K562 (cell line): ENCODE data around the gene PRODH2. TPM values are rescaled to one million over a fixed set of nuclear protein-coding genes. Genes with fewer than 3 reads are reported as not detected.

ENCODE experiments used
- ATAC-seq: fragments of 200-7000 bp; cut with Tn5 transposase; 3 replicates; pipeline ENCODE4 v1.9.1; 2020; ENCODE audit warnings: moderate library complexity
- BruUV-seq: library from RNA; stranded (reverse); fragments of 400-500 nt; replicated peaks from 2 replicates; lab custom pipeline; 2021; lab: Mats Ljungman, UMichigan
- CTCF ChIA-PET: fragments of 300-600 bp; formaldehyde crosslinking; extraction: SDS; loops from one replicate; lab custom pipeline; 2021; ENCODE audit warnings: low intra/inter-chr PET ratio; lab: Yijun Ruan, JAX
- POLR2A ChIA-PET: fragments of 300-600, 350-650 bp; sonication (Branson Sonifier 250); formaldehyde crosslinking; extraction: SDS; loops from one replicate; lab custom pipeline; 2021; ENCODE audit warnings: antibody characterized with exemption, inconsistent platforms; lab: Yijun Ruan, JAX
- DNase-seq, 4 experiments: peaks; one replicate each; pipeline versions ENCODE4 v3.0.0 to v3.0.0-alpha.2; 2011 to 2018; ENCODE audit warnings: low spot score in 3 of 4, mixed read lengths in 3 of 4; ENCODE audit errors: extremely low read depth in 1 of 4
- FAIRE-seq: peaks from 2 replicates; lab custom pipeline; 2011; peaks lifted over from hg19 to GRCh38; lab: Jason Lieb, UNC
- H2AFZ ChIP-seq: 2 replicates; pipeline ENCODE4 v1.6.0; 2011; ENCODE audit warnings: low read depth, low read length, control low read depth, inconsistent platforms
- H3K27ac ChIP-seq: fragments of 200-600 bp; 3 replicates; pipeline ENCODE4 v1.8.0; 2011; ENCODE audit warnings: low read depth, mild to moderate bottlenecking, control low read depth, inconsistent platforms, low read length, moderate library complexity, mixed read lengths; ENCODE audit errors: extremely low read depth
- H3K27me3 ChIP-seq, 2 experiments: fragments of 300-600 bp in 1 of 2; 2 replicates in 1 of 2; 3 replicates in 1 of 2; pipeline versions ENCODE4 v1.6.0 to v1.8.0; 2011; ENCODE audit warnings: inconsistent platforms in 2 of 2, low read length in 2 of 2, mild to moderate bottlenecking in 1 of 2, mixed read lengths in 1 of 2, moderate library complexity in 1 of 2; ENCODE audit not compliant: control insufficient read depth in 2 of 2, insufficient read depth in 2 of 2
- H3K36me3 ChIP-seq: fragments of 300-600 bp; 3 replicates; pipeline ENCODE4 v1.8.0; 2011; ENCODE audit warnings: mild to moderate bottlenecking, low read length, inconsistent platforms; ENCODE audit not compliant: control insufficient read depth, insufficient read depth
- H3K4me1 ChIP-seq, 2 experiments: fragments of 200-600 bp in 1 of 2; replicated peaks in 1 of 2; 2 replicates in 1 of 2; 3 replicates in 1 of 2; pipeline versions ENCODE4 v1.5.1 to v1.8.0; 2011; ENCODE audit warnings: inconsistent platforms in 2 of 2, low read length in 2 of 2, mild to moderate bottlenecking in 1 of 2, mixed read lengths in 1 of 2, moderate library complexity in 1 of 2; ENCODE audit not compliant: control insufficient read depth in 2 of 2, insufficient read depth in 2 of 2
- H3K4me2 ChIP-seq: 2 replicates; pipeline ENCODE4 v1.6.1; 2011; ENCODE audit warnings: low read length, control low read depth, inconsistent platforms, mixed read lengths; ENCODE audit not compliant: insufficient read depth
- H3K4me3 ChIP-seq: fragments of 200-600 bp; sonication (generic), shearing (Covaris generic); 2 replicates; pipeline ENCODE4 v1.5.1; 2016; ENCODE audit warnings: control low read depth, inconsistent platforms
- H3K79me2 ChIP-seq: fragments of 200-600 bp; 3 replicates; pipeline ENCODE4 v1.8.0; 2011; ENCODE audit warnings: low read length, inconsistent platforms; ENCODE audit not compliant: control insufficient read depth, insufficient read depth
- H3K9ac ChIP-seq, 2 experiments: 2 replicates each; pipeline versions ENCODE4 v1.6.0 to v1.6.1; 2011; ENCODE audit warnings: low read depth in 2 of 2, low read length in 2 of 2, control low read depth in 1 of 2, inconsistent platforms in 1 of 2, mild to moderate bottlenecking in 1 of 2, mixed read lengths in 1 of 2; ENCODE audit not compliant: insufficient read depth in 1 of 2
- H3K9me1 ChIP-seq: one replicate; pipeline ENCODE4 v1.6.0; 2011; ENCODE audit warnings: inconsistent platforms, mild to moderate bottlenecking, low read length, moderate library complexity; ENCODE audit not compliant: control insufficient read depth, insufficient read depth
- H3K9me3 ChIP-seq: replicated peaks from 2 replicates; pipeline ENCODE4 v1.5.1; 2011; ENCODE audit warnings: low read depth, low read length, inconsistent platforms; ENCODE audit not compliant: control insufficient read depth, insufficient read depth
- H4K20me1 ChIP-seq: replicated peaks from 2 replicates; pipeline ENCODE4 v1.6.1; 2011; ENCODE audit warnings: low read length, inconsistent platforms, mixed read lengths; ENCODE audit not compliant: control insufficient read depth, insufficient read depth
- CEBPB ChIP-seq: fragments of 450-650 bp; IDR thresholded peaks from 2 replicates; pipeline ENCODE4 v1.6.1; 2016; ENCODE audit warnings: missing genetic modification characterization, missing compliant biosample characterization
- ETV5 ChIP-seq: sonication (generic); formaldehyde crosslinking; IDR thresholded peaks from 2 replicates; pipeline ENCODE4 v1.4.0; 2020; ENCODE audit warnings: low read depth, mild to moderate bottlenecking, missing genetic modification reagents
- EWSR1 ChIP-seq: fragments of 450-650 bp; IDR thresholded peaks from 2 replicates; pipeline ENCODE4 v1.6.1; 2018; ENCODE audit warnings: borderline replicate concordance, mild to moderate bottlenecking, low read depth, moderate library complexity; ENCODE audit not compliant: partially characterized antibody
- HMG20A ChIP-seq: fragments of 450-650 bp; formaldehyde crosslinking; conservative IDR thresholded peaks from 2 replicates; pipeline ENCODE4 v1.4.0; 2020; ENCODE audit warnings: mild to moderate bottlenecking, mixed read lengths
- MEF2D ChIP-seq: conservative IDR thresholded peaks from 2 replicates; pipeline ENCODE4 v1.6.1; 2016; ENCODE audit warnings: low read depth, missing genetic modification characterization, missing compliant biosample characterization
- MEIS2 ChIP-seq: fragments of 450-650 bp; IDR thresholded peaks from 2 replicates; pipeline ENCODE4 v1.6.1; 2014; ENCODE audit warnings: mild to moderate bottlenecking; ENCODE audit not compliant: partially characterized antibody
- MITF ChIP-seq: IDR thresholded peaks from 2 replicates; pipeline ENCODE4 v1.6.1; 2014; ENCODE audit warnings: antibody characterized with exemption
- MYC ChIP-seq, 2 experiments: fragments of 250-450 bp in 1 of 2; sonication (Bioruptor Pico) in 1 of 2; IDR thresholded peaks; 2 replicates each; pipeline versions ENCODE4 v1.5.1 to v1.6.1; 2012 to 2021; ENCODE audit warnings: low read depth in 2 of 2, borderline replicate concordance in 1 of 2, improper control_type of control experiment in 1 of 2, low read length in 1 of 2, mild to moderate bottlenecking in 1 of 2, moderate library complexity in 1 of 2
- NBN ChIP-seq: fragments of 450-650 bp; IDR thresholded peaks from 2 replicates; pipeline ENCODE4 v1.6.1; 2016; ENCODE audit warnings: low read depth, mild to moderate bottlenecking
- NUFIP1 ChIP-seq: fragments of 450-650 bp; IDR thresholded peaks from 2 replicates; pipeline ENCODE4 v1.6.1; 2018; ENCODE audit not compliant: partially characterized antibody
- RUNX1 ChIP-seq: sonication (generic); IDR thresholded peaks from 2 replicates; pipeline ENCODE4 v1.6.1; 2016; ENCODE audit warnings: antibody characterized with exemption, low read depth
- SRSF1 ChIP-seq: fragments of 200-400 bp; formaldehyde crosslinking; IDR thresholded peaks from 2 replicates; pipeline ENCODE4 v1.6.1; 2017; ENCODE audit warnings: mild to moderate bottlenecking, low read depth, low read length, moderate library complexity
- TAF9B ChIP-seq: fragments of 450-650 bp; IDR thresholded peaks from 2 replicates; pipeline ENCODE4 v1.6.1; 2018; ENCODE audit warnings: mild to moderate bottlenecking; ENCODE audit not compliant: partially characterized antibody
- U2AF2 ChIP-seq: fragments of 200-400 bp; formaldehyde crosslinking; optimal IDR thresholded peaks from 2 replicates; pipeline ENCODE3; 2017; ENCODE audit warnings: low read depth, mild to moderate bottlenecking, low read length
- ZBTB9 ChIP-seq: fragments of 450-650 bp; formaldehyde crosslinking; IDR thresholded peaks from 2 replicates; pipeline ENCODE4 v1.4.0; 2020; ENCODE audit warnings: mild to moderate bottlenecking, moderate library complexity
- ZFP91 ChIP-seq: sonication (generic); formaldehyde crosslinking; IDR thresholded peaks from 2 replicates; pipeline ENCODE4 v1.8.0; 2022; ENCODE audit warnings: mild to moderate bottlenecking, missing genetic modification reagents
- ZFX ChIP-seq: sonication (generic); formaldehyde crosslinking; IDR thresholded peaks from 2 replicates; pipeline ENCODE4 v1.8.0; 2022; ENCODE audit warnings: mild to moderate bottlenecking, missing genetic modification reagents, moderate library complexity
- ZNF165 ChIP-seq: fragments of 250-450 bp; sonication (Bioruptor Pico); IDR thresholded peaks from 2 replicates; pipeline ENCODE4 v1.4.0; 2020; ENCODE audit warnings: borderline replicate concordance
- ZNF583 ChIP-seq: fragments of 250-450 bp; sonication (Bioruptor Pico); IDR thresholded peaks from 2 replicates; pipeline ENCODE4 v1.4.0; 2020
- ZNF717 ChIP-seq: fragments of 250-450 bp; sonication (Bioruptor Pico); IDR thresholded peaks from 2 replicates; pipeline ENCODE4 v1.5.0; 2021
- WGBS: fragments of 100-300 bp; shearing (Covaris generic); methylation state at CpG from one replicate; pipeline ENCODE4 v1.1.6; 2016; ENCODE audit warnings: low coverage, mixed read lengths; ENCODE audit not compliant: insufficient coverage; ENCODE audit errors: missing lambda C conversion rate; 5-methylcytosine and 5-hydroxymethylcytosine counted together
- in situ Hi-C: fragments of 300-500 bp; cut with MboI; formaldehyde crosslinking; loops from 4 replicates; pipeline ENCODE4 v1.15.0; 2018; ENCODE audit warnings: inconsistent platforms, mixed read lengths
- intact Hi-C: fragments of 100-400 bp; cut with micrococcal nuclease; formaldehyde crosslinking; loops from 2 replicates; pipeline ENCODE4 v1.14.2; 2022
- polyA plus RNA-seq, 8 experiments: library from polyadenylated mRNA; depleted of rRNA in 4 of 8; stranded (reverse) in 5 of 8; unstranded in 3 of 8; fragments of >200 nt; fragmentation: Nextera tagmentation in 2 of 8; fragmentation: Illumina TruSeq in 1 of 8; extraction: Ambion mirVana in 2 of 8; extraction: Trizol in 1 of 8; gene quantifications; 2 replicates each; pipeline versions ENCODE4 v1.2.1 to v1.2.3, GENCODE V29; 2011 to 2014; ENCODE audit warnings: inconsistent platforms in 1 of 8, missing spikeins in 1 of 8
- total RNA-seq, 7 experiments: library from RNA; depleted of rRNA in 6 of 7; stranded (reverse); fragments of >200 nt in 6 of 7; fragmentation: Illumina TruSeq in 2 of 7; extraction: Trizol in 2 of 7; gene quantifications; 2 replicates each; pipeline versions ENCODE4 v1.2.1 to v1.2.3, GENCODE V29; 2011 to 2021; ENCODE audit warnings: low replicate concordance in 1 of 7

Gene PRODH2
- total and polyA plus RNA-seq, 9 of the 15 experiments (the other 6 are each of a cell fraction or from before 2014, with no cell fraction given), result not detected

DNA sequence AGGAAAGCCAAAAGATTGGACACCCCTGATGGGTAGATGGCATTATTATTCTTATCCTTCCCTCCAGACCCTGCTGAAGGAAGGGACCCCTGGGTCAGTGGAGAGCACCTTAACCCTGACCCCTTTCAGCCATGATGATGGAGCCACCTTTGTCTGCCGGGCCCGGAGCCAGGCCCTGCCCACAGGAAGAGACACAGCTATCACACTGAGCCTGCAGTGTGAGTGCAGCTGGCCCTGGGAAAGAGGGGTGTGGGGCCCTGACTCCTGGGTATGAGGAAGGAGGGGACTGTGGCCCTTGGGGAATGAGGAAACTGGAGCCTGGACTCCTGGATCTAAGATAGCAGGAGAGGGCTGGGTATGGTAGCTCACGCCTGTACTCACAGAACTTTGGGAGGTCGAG lies 46.8 kb upstream of the PRODH2 start:
- FAIRE-seq (no peak), ATAC-seq (no peak), DNase-seq (no peak)
- in situ Hi-C loops (no loop called here), intact Hi-C loops (no loop called here)
- Histone ChIP-seq H3K4me1 (peaks cover 15 to 50% of the 10 kb centered on the region in 2 experiments), H3K9ac (no peak overlapping the region), H3K9me3 (peaks cover 5% of the 10 kb centered on the region; the same call in 1 of the 2 replicates), H3K27ac (no peak overlapping the region), H3K36me3 (no peaks in the 10 kb centered on the region), H4K20me1 (peaks cover 8% of the 10 kb centered on the region; the same call in 1 of the 2 replicates), H3K4me3 (no peak overlapping the region), H2AFZ (no peak overlapping the region), H3K27me3 (peaks cover 16 to 51% of the 10 kb centered on the region in 2 experiments; a peak in 4 of 5 replicates), H3K4me2 (no peak overlapping the region), H3K9me1 (no peaks in the 10 kb centered on the region), H3K79me2 (no peaks in the 10 kb centered on the region)
- ChIA-PET POLR2A (interaction anchor here (1.0 kb wide), 1 partner anchor 241 kb away, joined by 3 read pairs; no protein-coding TSS in a partner anchor), CTCF (no interaction called here)
- BruUV-seq, result no TSS peak
- no peak for TF ChIP-seq MEF2D (tag)
- no peak for TF ChIP-seq ZBTB9 (CRISPR knock-in tag)
- TF ChIP-seq ZNF583 (CRISPR knock-in tag), result no peak
- no peak for TF ChIP-seq HMG20A (CRISPR knock-in tag)
- no peak for TF ChIP-seq NUFIP1
- no peak for TF ChIP-seq MITF
- TF ChIP-seq SRSF1, result no peak
- no peak for TF ChIP-seq MYC (IDR thresholded peaks at IDR 0.05; ENCODE audit: low read depth, low read length)
- no peak for TF ChIP-seq MYC (CRISPR knock-in tag; IDR thresholded peaks at IDR 0.05; ENCODE audit: borderline replicate concordance, low read depth)
- TF ChIP-seq ZFP91 (CRISPR knock-in tag), result no peak
- TF ChIP-seq NBN, result no peak
- no peak for TF ChIP-seq ZNF165 (CRISPR knock-in tag)
- TF ChIP-seq ZFX, result no peak
- TF ChIP-seq TAF9B, result no peak
- TF ChIP-seq ZNF717 (CRISPR knock-in tag), result no peak
- TF ChIP-seq ETV5, result no peak
- no peak for TF ChIP-seq MEIS2
- no peak for TF ChIP-seq EWSR1
- no peak for TF ChIP-seq RUNX1
- no peak for TF ChIP-seq CEBPB
- no peak for TF ChIP-seq U2AF2
- 12% methylated on average over 4 of the region's 4 CpGs for WGBS
